Upper lobe of left lung (tissue), 6 donors: Measurements from ENCODE around the gene HS6ST2. TPM values are rescaled to one million over a fixed set of nuclear protein-coding genes. Genes with fewer than 3 reads are reported as not detected.

Experiments used
- ATAC-seq, 2 donors: fragments of 200-7000 bp; cut with Tn5 transposase; one replicate each; pipeline ENCODE4 v1.9.1; 2022; ENCODE audit warnings: mild to moderate bottlenecking in 2 of 2, moderate library complexity in 2 of 2; ENCODE audit not compliant: low FRiP score in 2 of 2
- DNase-seq, 2 donors: peaks; one replicate each; pipeline ENCODE4 v3.0.0-alpha.2; 2019 to 2020
- H3K27ac ChIP-seq, 4 donors: fragments of 200-600 bp; sonication (generic); one replicate each; pipeline ENCODE4 v1.5.1; 2016 to 2019
- H3K27me3 ChIP-seq, 4 donors: fragments of 200-600 bp; sonication (generic); one replicate each; pipeline ENCODE4 v1.5.1; 2017 to 2019
- H3K36me3 ChIP-seq, 4 donors: fragments of 200-600 bp; sonication (generic); one replicate each; pipeline ENCODE4 v1.5.1; 2016 to 2019
- H3K4me1 ChIP-seq, 4 donors: fragments of 200-600 bp; sonication (generic); one replicate each; pipeline ENCODE4 v1.5.1; 2018 to 2019
- H3K4me3 ChIP-seq, 4 donors: fragments of 200-600 bp; sonication (generic); one replicate each; pipeline ENCODE4 v1.5.1; 2017 to 2019; ENCODE audit warnings: mild to moderate bottlenecking in 2 of 4, moderate library complexity in 1 of 4
- H3K9me3 ChIP-seq, 4 donors: fragments of 200-600 bp; sonication (generic); one replicate each; pipeline ENCODE4 v1.5.1; 2018 to 2019
- EP300 ChIP-seq, 4 donors: sonication (generic); formaldehyde crosslinking; IDR thresholded peaks; one replicate each; pipeline ENCODE4 v1.5.1; 2017; ENCODE audit warnings: antibody characterized with exemption in 4 of 4, control low read depth in 2 of 4
- POLR2A ChIP-seq, 4 donors: fragments of 450-650 bp; IDR thresholded peaks; one replicate each; pipeline ENCODE4 v1.5.1; 2016 to 2017; ENCODE audit warnings: antibody characterized with exemption in 4 of 4, mild to moderate bottlenecking in 2 of 4
- POLR2AphosphoS5 ChIP-seq, 2 donors: sonication (generic); formaldehyde crosslinking; IDR thresholded peaks; one replicate each; pipeline ENCODE4 v1.5.1; 2017; ENCODE audit warnings: antibody characterized with exemption in 2 of 2
- WGBS, 2 donors: methylation state at CpG; one replicate each; pipeline ENCODE4 v1.1.5; 2017 to 2018; 5-methylcytosine and 5-hydroxymethylcytosine counted together
- total RNA-seq, 6 donors: library from RNA; depleted of rRNA in 4 of 6; stranded (reverse); fragments of >200 nt in 4 of 6; gene quantifications; one replicate each; pipeline versions ENCODE4 v1.1.0 to v1.2.1, GENCODE V29; 2016 to 2021
- TF ChIP-seq, protein P1 (sequence below), 6 experiments: fragments of 450-650 bp in 4 of 6; fragments of 200-600 bp in 2 of 6; sonication (generic) in 2 of 6; IDR thresholded peaks; one replicate each; pipeline ENCODE4 v1.5.1; 2016 to 2019; ENCODE audit warnings: antibody characterized with exemption in 6 of 6
- donor health status: DM: no; HTN: no; CAD: no; lungs with moderate emphysema.
- donor health status: DM: no; HTN: yes; CAD: no; lungs with severe emphysema.

Gene HS6ST2
- total RNA-seq, 6 donors from 2014 or later: 0.30 to 2.5 (median 1.2) TPM

DNA sequence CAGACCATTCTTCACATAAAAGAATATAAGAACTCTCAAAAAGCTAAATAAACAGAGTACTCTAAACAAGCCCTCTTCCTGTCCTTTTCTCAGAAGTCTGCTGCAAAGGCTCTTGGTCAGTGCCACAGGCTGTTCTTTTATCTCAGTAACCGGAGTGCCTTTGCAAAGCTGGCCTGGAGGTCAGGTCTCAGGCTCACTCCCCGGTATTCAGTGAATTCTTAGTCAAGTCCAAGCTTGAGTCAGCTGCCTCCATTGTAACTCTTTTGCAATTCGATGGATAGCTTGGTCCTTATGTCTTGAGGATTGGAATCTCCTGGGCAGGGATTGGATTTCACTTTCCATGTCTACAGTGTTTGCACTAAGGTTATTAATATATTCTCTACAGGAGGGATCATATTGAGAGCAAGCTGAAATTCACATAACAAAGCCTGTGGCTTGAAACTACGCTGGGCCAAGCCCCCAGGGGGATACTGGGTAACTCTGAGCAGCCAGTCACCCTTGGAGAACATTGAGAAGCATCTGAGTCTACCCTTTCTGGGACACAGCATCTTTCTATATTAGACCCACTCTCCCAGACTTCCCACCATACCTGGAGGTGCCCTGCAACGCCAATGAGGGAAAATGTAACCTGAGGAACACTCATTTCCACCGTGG is 10.0 kb upstream of the HS6ST2 start:
- ATAC-seq (no peak), DNase-seq (no peak)
- no peaks in the 10 kb centered on the region for H3K27me3 ChIP-seq
- WGBS, 2 donors: 55 to 76% methylated on average over 2 to 6 of the region's 6 CpGs
- no peaks in the 10 kb centered on the region for H3K9me3 ChIP-seq
- H3K27ac ChIP-seq: no peak overlapping the region
- H3K36me3 ChIP-seq: no peaks in the 10 kb centered on the region
- no peak overlapping the region for H3K4me3 ChIP-seq
- TF ChIP-seq, protein P1, sequence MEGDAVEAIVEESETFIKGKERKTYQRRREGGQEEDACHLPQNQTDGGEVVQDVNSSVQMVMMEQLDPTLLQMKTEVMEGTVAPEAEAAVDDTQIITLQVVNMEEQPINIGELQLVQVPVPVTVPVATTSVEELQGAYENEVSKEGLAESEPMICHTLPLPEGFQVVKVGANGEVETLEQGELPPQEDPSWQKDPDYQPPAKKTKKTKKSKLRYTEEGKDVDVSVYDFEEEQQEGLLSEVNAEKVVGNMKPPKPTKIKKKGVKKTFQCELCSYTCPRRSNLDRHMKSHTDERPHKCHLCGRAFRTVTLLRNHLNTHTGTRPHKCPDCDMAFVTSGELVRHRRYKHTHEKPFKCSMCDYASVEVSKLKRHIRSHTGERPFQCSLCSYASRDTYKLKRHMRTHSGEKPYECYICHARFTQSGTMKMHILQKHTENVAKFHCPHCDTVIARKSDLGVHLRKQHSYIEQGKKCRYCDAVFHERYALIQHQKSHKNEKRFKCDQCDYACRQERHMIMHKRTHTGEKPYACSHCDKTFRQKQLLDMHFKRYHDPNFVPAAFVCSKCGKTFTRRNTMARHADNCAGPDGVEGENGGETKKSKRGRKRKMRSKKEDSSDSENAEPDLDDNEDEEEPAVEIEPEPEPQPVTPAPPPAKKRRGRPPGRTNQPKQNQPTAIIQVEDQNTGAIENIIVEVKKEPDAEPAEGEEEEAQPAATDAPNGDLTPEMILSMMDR (IDR thresholded peaks at IDR 0.05): no peak
- TF ChIP-seq EP300 (IDR thresholded peaks at IDR 0.05): no peak
- TF ChIP-seq POLR2A (IDR thresholded peaks at IDR 0.05): no peak
- TF ChIP-seq POLR2AphosphoS5 (IDR thresholded peaks at IDR 0.05): no peak
- no peaks in the 10 kb centered on the region for H3K4me1 ChIP-seq

DNA sequence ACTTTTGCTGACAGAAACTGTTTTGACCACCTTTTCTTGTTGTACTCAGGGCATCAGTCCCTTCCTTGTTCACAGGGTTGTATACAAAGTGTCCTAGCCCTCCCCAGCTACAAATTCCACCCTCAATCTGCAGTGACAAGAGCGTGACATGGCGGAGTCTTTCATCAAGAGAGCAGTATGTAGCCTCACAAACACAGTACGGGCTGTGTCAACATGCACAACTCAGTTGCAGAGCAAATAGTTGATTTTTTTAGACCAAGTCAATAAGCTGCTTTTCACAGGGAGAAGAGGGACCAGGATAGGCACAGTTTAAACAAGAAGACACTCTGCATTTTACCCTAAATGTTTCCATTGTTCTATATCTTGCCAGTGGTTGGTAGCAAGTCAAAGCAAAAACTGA is 8.6 kb upstream of the HS6ST2 start:
- no peak overlapping the region for H3K27ac ChIP-seq
- WGBS, 2 donors: 42 to 88% methylated on average over 3 of the region's 3 CpGs
- no peaks in the 10 kb centered on the region for H3K27me3 ChIP-seq
- DNase-seq: no peak
- ATAC-seq: no peak
- no peaks in the 10 kb centered on the region for H3K36me3 ChIP-seq
- H3K9me3 ChIP-seq: no peaks in the 10 kb centered on the region
- H3K4me1 ChIP-seq: no peaks in the 10 kb centered on the region
- no peak overlapping the region for H3K4me3 ChIP-seq
- TF ChIP-seq, protein P1 (IDR thresholded peaks at IDR 0.05): no peak
- TF ChIP-seq EP300 (IDR thresholded peaks at IDR 0.05): no peak
- no peak for TF ChIP-seq POLR2A (IDR thresholded peaks at IDR 0.05)
- TF ChIP-seq POLR2AphosphoS5 (IDR thresholded peaks at IDR 0.05): no peak

DNA sequence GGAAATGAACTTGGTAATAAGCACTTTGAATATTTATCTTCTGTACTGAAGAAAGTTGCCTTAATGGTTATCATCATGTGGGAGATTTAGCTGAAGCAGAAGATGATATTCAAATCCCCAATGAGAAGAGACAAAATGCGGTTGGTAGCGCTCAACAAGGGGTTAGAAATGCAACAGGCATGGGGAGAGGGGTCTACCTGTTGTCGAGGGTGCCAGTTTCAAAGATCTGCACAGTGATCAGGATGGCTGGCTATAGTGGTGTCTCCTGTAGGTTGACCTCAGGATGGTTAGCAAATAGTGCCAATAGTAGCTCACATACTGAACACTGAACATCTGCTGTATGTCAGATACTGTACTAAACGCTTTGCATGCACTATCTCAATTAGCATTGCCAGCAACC is 7.0 kb upstream of the HS6ST2 start:
- Histone ChIP-seq H3K27me3 (no peaks in the 10 kb centered on the region), H3K36me3 (no peaks in the 10 kb centered on the region), H3K4me1 (no peaks in the 10 kb centered on the region), H3K9me3 (no peaks in the 10 kb centered on the region), H3K4me3 (no peak overlapping the region), H3K27ac (no peak overlapping the region)
- WGBS, 2 donors: 74 to 100% methylated on average over 3 to 4 of the region's 4 CpGs
- ATAC-seq (no peak), DNase-seq (no peak)
- TF ChIP-seq EP300 (IDR thresholded peaks at IDR 0.05) (no peak), POLR2AphosphoS5 (IDR thresholded peaks at IDR 0.05) (no peak), POLR2A (IDR thresholded peaks at IDR 0.05) (no peak)
- TF ChIP-seq, protein P1 (IDR thresholded peaks at IDR 0.05): no peak

DNA sequence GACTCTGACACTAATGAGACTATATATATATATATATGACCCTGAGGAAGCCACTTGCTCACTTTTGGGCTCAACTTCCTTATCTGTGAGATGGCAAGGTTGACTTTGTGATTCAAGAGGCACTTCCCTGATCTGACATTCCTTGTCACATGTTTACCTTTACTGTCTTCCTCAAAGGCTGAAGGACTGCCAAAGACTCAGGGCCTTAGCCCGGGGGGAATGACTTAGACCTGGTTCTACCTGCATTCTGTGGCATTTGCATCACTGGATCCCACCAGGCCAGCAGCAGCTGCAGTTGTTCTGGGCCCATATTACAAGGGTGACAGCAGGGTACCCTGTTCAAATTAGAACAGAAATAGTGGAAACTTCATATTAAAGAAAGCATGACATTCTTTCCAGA is 3.1 kb upstream of the HS6ST2 start:
- no peak overlapping the region for H3K27ac ChIP-seq
- TF ChIP-seq, protein P1 (IDR thresholded peaks at IDR 0.05): no peak
- no peaks in the 10 kb centered on the region for H3K36me3 ChIP-seq
- ATAC-seq (no peak), DNase-seq (no peak)
- 60 to 67% methylated on average over 1 of the region's 1 CpG for WGBS, 2 donors
- H3K9me3 ChIP-seq: no peaks in the 10 kb centered on the region
- H3K4me1 ChIP-seq: peaks cover 9 to 21% (median 11%) of the 10 kb centered on the region in 4 donors
- H3K27me3 ChIP-seq: peaks cover 0 to 27% (median 0%) of the 10 kb centered on the region in 4 donors
- no peak overlapping the region for H3K4me3 ChIP-seq
